ENCODE results near the gene CDK10. TPM values are rescaled to one million over a fixed set of nuclear protein-coding genes. Genes with fewer than 3 reads are reported as not detected.
A peak's percentile ranks its signal among the peaks of the same experiment; 100 is the strongest.

CDK10 gene
- total and polyA plus RNA-seq, 9 of the 15 experiments (the other 6 are each of a cell fraction or from before 2014, with no cell fraction given) = 2.0 to 85.1 (median 40.1) TPM

- TF ChIP-seq E4F1 (CRISPR knock-in tag; IDR thresholded peaks at IDR 0.05; ENCODE audit: borderline replicate concordance) = no peak
- TF ChIP-seq CBFA2T2 (conservative IDR thresholded peaks at IDR 0.05) = no peak
- TF ChIP-seq POLR2A (conservative IDR thresholded peaks at IDR 0.05) = peak; percentile 59
- TF ChIP-seq CBX1 (IDR thresholded peaks at IDR 0.05; ENCODE audit: low read depth) = 0 out of 2 replicates have a peak, but pooled peaks have one; percentile 22
- TF ChIP-seq MYNN (IDR thresholded peaks at IDR 0.05) = peak; percentile 33; the same call in 1 of the 2 replicates
- no peak for TF ChIP-seq MYNN (CRISPR knock-in tag; IDR thresholded peaks at IDR 0.05)
- no peak for TF ChIP-seq XRCC5 (IDR thresholded peaks at IDR 0.05; ENCODE audit: low read depth, low read length)
- no peak for TF ChIP-seq HOXB6 (CRISPR knock-in tag; IDR thresholded peaks at IDR 0.05; ENCODE audit: borderline replicate concordance)
- no peak for TF ChIP-seq KDM5B (IDR thresholded peaks at IDR 0.05; ENCODE audit: insufficient replicate concordance, low read depth, low read length)
- TF ChIP-seq ELF2 (CRISPR knock-in tag; IDR thresholded peaks at IDR 0.05) = no peak
- TF ChIP-seq TARDBP (IDR thresholded peaks at IDR 0.05) = no peak
- peak; percentile 65; the same call in 1 of the 2 replicates for TF ChIP-seq POLR2AphosphoS5 (IDR thresholded peaks at IDR 0.05; ENCODE audit: control insufficient read depth, insufficient read depth, low read depth, low read length)
- TF ChIP-seq FOXJ3 (CRISPR knock-in tag; IDR thresholded peaks at IDR 0.05) = no peak
- TF ChIP-seq PKNOX1 (IDR thresholded peaks at IDR 0.05) = no peak
- TF ChIP-seq BRD4 (IDR thresholded peaks at IDR 0.05) = no peak
- peak; percentile 71; the same call in 1 of the 2 replicates for TF ChIP-seq POLR2G (IDR thresholded peaks at IDR 0.05; ENCODE audit: low read depth, low read length)
- TF ChIP-seq ZBTB49 (CRISPR knock-in tag; IDR thresholded peaks at IDR 0.05; ENCODE audit: borderline replicate concordance) = no peak
- TF ChIP-seq ZNF217 (CRISPR knock-in tag; IDR thresholded peaks at IDR 0.05) = no peak
- TF ChIP-seq SNRNP70 (optimal IDR thresholded peaks at IDR 0.05; ENCODE audit: low read depth, low read length) = peak; percentile 83
- peak; percentile 1 for TF ChIP-seq POLR2B (IDR thresholded peaks at IDR 0.05; ENCODE audit: low read depth, partially characterized antibody)
These were observed 55.0 kb downstream of the CDK10 start (continued) for GRCh38 chr16:89741342-89742014.
